OCI-LY3 (cell line): ENCODE data around the gene MSS51.

Experiments used
- H2AFZ ChIP-seq: fragments of 200-600, 300-600 bp; shearing (Covaris generic); 2 replicates; pipeline ENCODE4 v1.6.0; 2014; ENCODE audit warnings: antibody characterized with exemption, low read depth, low read length
- H3K27ac ChIP-seq: fragments of 200-600, 300-600 bp; sonication (generic); 2 replicates; pipeline ENCODE4 v1.5.1; 2014; ENCODE audit warnings: mild to moderate bottlenecking, low read length, moderate library complexity, mixed read lengths
- H3K27me3 ChIP-seq: fragments of 200-600, 300-600 bp; sonication (generic); 2 replicates; pipeline ENCODE4 v1.6.1; 2014; ENCODE audit warnings: low read depth, low read length, mixed read lengths
- H3K36me3 ChIP-seq: fragments of 200-600, 300-600 bp; sonication (generic); replicated peaks from 2 replicates; pipeline ENCODE3; 2014; ENCODE audit warnings: low read depth, low read length, mixed read lengths
- H3K4me1 ChIP-seq: fragments of 300-600, 200-600 bp; sonication (generic); 2 replicates; pipeline ENCODE4 v1.6.1; 2014; ENCODE audit warnings: low read length, mixed read lengths
- H3K4me2 ChIP-seq: fragments of 200-600, 300-600 bp; sonication (generic); 2 replicates; pipeline ENCODE4 v1.6.1; 2014; ENCODE audit warnings: low read length, mixed read lengths
- H3K4me3 ChIP-seq: fragments of 300-600, 200-600 bp; sonication (generic); 2 replicates; pipeline ENCODE4 v1.5.1; 2014; ENCODE audit warnings: antibody characterized with exemption, mild to moderate bottlenecking, low read length, moderate library complexity
- H3K79me2 ChIP-seq: fragments of 300-600, 200-600 bp; shearing (Covaris generic); 2 replicates; pipeline ENCODE4 v1.6.1; 2014; ENCODE audit warnings: mild to moderate bottlenecking, low read length, mixed read lengths
- H3K9ac ChIP-seq: fragments of 300-600, 200-600 bp; shearing (Covaris generic); 2 replicates; pipeline ENCODE4 v1.6.0; 2014; ENCODE audit warnings: mild to moderate bottlenecking, low read length, moderate library complexity
- H3K9me3 ChIP-seq: fragments of 200-600, 300-600 bp; shearing (Covaris generic); 2 replicates; pipeline ENCODE4 v1.6.1; 2014; ENCODE audit warnings: low read length, mixed read lengths; ENCODE audit not compliant: insufficient read depth
- H4K20me1 ChIP-seq: fragments of 200-600, 300-600 bp; sonication (generic); 2 replicates; pipeline ENCODE4 v1.6.1; 2016; ENCODE audit warnings: low read length, mixed read lengths; ENCODE audit not compliant: insufficient read depth
- CTCF ChIP-seq: fragments of 200-600, 300-600 bp; sonication (generic); IDR thresholded peaks from 2 replicates; pipeline ENCODE4 v1.5.1; 2014; ENCODE audit warnings: antibody characterized with exemption, low read length, low read depth
- EZH2phosphoT487 ChIP-seq: fragments of 200-600 bp; shearing (Covaris generic); IDR thresholded peaks from 2 replicates; pipeline ENCODE4 v1.6.1; 2018; ENCODE audit warnings: antibody characterized with exemption, mixed run types, low read depth

Gene MSS51

GRCh38 chr10:73459683-73460314, 26.4 kb upstream of the MSS51 start:
- Histone ChIP-seq H4K20me1 (no peaks in the 10 kb centered on the region), H3K9ac (no peak overlapping the region), H3K36me3 (no peaks in the 10 kb centered on the region), H3K79me2 (no peaks in the 10 kb centered on the region), H3K4me2 (no peak overlapping the region), H3K4me1 (no peaks in the 10 kb centered on the region), H3K27me3 (no peaks in the 10 kb centered on the region), H2AFZ (no peak overlapping the region), H3K4me3 (no peak overlapping the region), H3K9me3 (no peaks in the 10 kb centered on the region), H3K27ac (no peak overlapping the region)
- TF ChIP-seq CTCF, result no peak
- TF ChIP-seq EZH2phosphoT487, result no peak

- Histone ChIP-seq H3K9me3 (no peaks in the 10 kb centered on the region), H3K79me2 (no peaks in the 10 kb centered on the region), H3K27ac (no peak overlapping the region), H3K4me3 (no peak overlapping the region), H4K20me1 (no peaks in the 10 kb centered on the region), H3K4me1 (no peaks in the 10 kb centered on the region), H3K9ac (no peak overlapping the region), H3K4me2 (no peak overlapping the region), H3K36me3 (peaks cover 2% of the 10 kb centered on the region), H3K27me3 (no peaks in the 10 kb centered on the region), H2AFZ (no peak overlapping the region)
- TF ChIP-seq EZH2phosphoT487, result no peak
These were observed 23.0 kb upstream of the MSS51 start for GRCh38 chr10:73456187-73456890.

DNA sequence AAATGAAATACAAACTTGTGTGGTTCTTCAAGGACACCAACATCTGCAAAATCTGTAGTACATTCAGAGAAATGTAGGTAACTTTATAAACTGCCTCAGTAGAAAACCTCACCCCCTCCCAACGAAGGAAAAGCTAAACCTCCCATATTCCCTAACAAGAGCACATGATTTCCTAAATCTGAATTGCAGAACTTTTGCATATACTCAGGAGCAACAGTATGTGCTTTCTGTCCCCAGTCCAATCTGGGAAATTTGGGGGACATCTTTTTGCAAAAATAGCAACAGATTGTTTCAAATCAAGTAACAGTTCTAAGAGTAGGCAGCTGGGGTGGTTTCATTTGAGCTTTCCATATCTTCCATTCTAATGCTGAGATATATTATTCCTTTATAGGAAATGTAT, 15.8 kb upstream of the MSS51 start:
- no peaks in the 10 kb centered on the region for H3K79me2 ChIP-seq
- H3K9me3 ChIP-seq, result no peaks in the 10 kb centered on the region
- H3K4me2 ChIP-seq, result no peak overlapping the region
- H3K36me3 ChIP-seq, result peaks cover 2% of the 10 kb centered on the region
- H3K27ac ChIP-seq, result no peak overlapping the region
- H3K4me3 ChIP-seq, result no peak overlapping the region
- no peak overlapping the region for H3K9ac ChIP-seq
- no peaks in the 10 kb centered on the region for H3K27me3 ChIP-seq
- H2AFZ ChIP-seq, result no peak overlapping the region
- H4K20me1 ChIP-seq, result no peaks in the 10 kb centered on the region
- H3K4me1 ChIP-seq, result no peaks in the 10 kb centered on the region
- no peak for TF ChIP-seq CTCF
- no peak for TF ChIP-seq EZH2phosphoT487

GRCh38 chr10:73448384-73448783, 15.0 kb upstream of the MSS51 start:
- TF ChIP-seq EZH2phosphoT487, result no peak
- TF ChIP-seq CTCF, result no peak
- no peaks in the 10 kb centered on the region for H3K9me3 ChIP-seq
- no peak overlapping the region for H3K27ac ChIP-seq
- no peak overlapping the region for H3K4me2 ChIP-seq
- no peaks in the 10 kb centered on the region for H3K79me2 ChIP-seq
- no peak overlapping the region for H3K4me3 ChIP-seq
- no peaks in the 10 kb centered on the region for H3K4me1 ChIP-seq
- H3K36me3 ChIP-seq, result peaks cover 2% of the 10 kb centered on the region
- H4K20me1 ChIP-seq, result no peaks in the 10 kb centered on the region
- no peaks in the 10 kb centered on the region for H3K27me3 ChIP-seq
- H2AFZ ChIP-seq, result no peak overlapping the region
- H3K9ac ChIP-seq, result no peak overlapping the region
